Adrenal gland (tissue), 12 donors: ENCODE measurements around the gene PNP. TPM values are rescaled to one million over a fixed set of nuclear protein-coding genes. Genes with fewer than 3 reads are reported as not detected.

ENCODE experiments used
- DNase-seq, 7 donors: peaks; one replicate each; pipeline ENCODE4 v3.0.0-alpha.2; 2019 to 2020
- H3K27ac ChIP-seq, 5 donors: fragments of 200-600 bp; sonication (generic) in 4 of 5; 1 replicate in 3 of 5; 2 replicates in 2 of 5; pipeline versions ENCODE4 v1.5.1 to v1.8.0; 2016 to 2020; ENCODE audit warnings: mild to moderate bottlenecking in 1 of 5
- H3K27me3 ChIP-seq: fragments of 200-600 bp; 2 replicates; pipeline ENCODE4 v1.8.0; 2021
- H3K36me3 ChIP-seq, 2 donors: fragments of 200-600 bp; replicated peaks in 1 of 2; 1 replicate in 1 of 2; 2 replicates in 1 of 2; pipeline versions ENCODE4 v1.5.1 to v1.8.0; 2018 to 2022
- H3K4me1 ChIP-seq, 2 donors: fragments of 200-600 bp; replicated peaks in 1 of 2; 1 replicate in 1 of 2; 2 replicates in 1 of 2; pipeline versions ENCODE4 v1.5.1 to v1.8.0; 2018 to 2021
- H3K4me3 ChIP-seq, 4 donors: fragments of 200-600 bp; sonication (generic) in 3 of 4; one replicate each; pipeline ENCODE4 v1.5.1; 2016 to 2018
- H3K9me3 ChIP-seq, 3 donors: fragments of 200-600 bp; sonication (generic) in 1 of 3; replicated peaks in 1 of 3; 1 replicate in 2 of 3; 2 replicates in 1 of 3; pipeline versions ENCODE4 v1.5.1 to v1.8.0; 2016 to 2021
- CTCF ChIP-seq, 6 experiments: fragments of 450-650 bp in 4 of 6; fragments of 200-600 bp in 2 of 6; sonication (generic) in 1 of 6; IDR thresholded peaks; 1 replicate in 5 of 6; 2 replicates in 1 of 6; pipeline versions ENCODE4 v1.5.1 to v1.8.0; 2016 to 2021; ENCODE audit warnings: antibody characterized with exemption in 6 of 6, mild to moderate bottlenecking in 2 of 6, moderate library complexity in 1 of 6
- POLR2A ChIP-seq, 2 donors: fragments of 450-650 bp; IDR thresholded peaks; one replicate each; pipeline ENCODE4 v1.6.1; 2017; ENCODE audit warnings: antibody characterized with exemption in 2 of 2, mild to moderate bottlenecking in 2 of 2, moderate library complexity in 1 of 2
- WGBS, 4 donors: extraction: QIAGEN DNeasy Blood & Tissue Kit in 2 of 4; methylation state at CpG; one replicate each; pipeline versions ENCODE4 v1.1.5 to v1.1.7; 2013 to 2017; 5-methylcytosine and 5-hydroxymethylcytosine counted together
- intact Hi-C, 2 donors: fragments of 100-400 bp; cut with DNase I; formaldehyde crosslinking; loops; one replicate each; pipeline versions ENCODE4 v1.14.1 to v1.15.0; 2022 to 2023
- polyA plus RNA-seq, 3 donors: library from polyadenylated mRNA; stranded (reverse); fragments of 200-250 nt in 2 of 3; fragments of 350-450 nt in 1 of 3; fragmentation: Illumina TruSeq in 1 of 3; extraction: RNeasy Lipid Tissue Mini Kit (QIAGEN cat#74804) in 1 of 3; gene quantifications; one replicate each; pipeline ENCODE4 v1.2.3, GENCODE V29; 2013 to 2014
- total RNA-seq, 9 donors: library from RNA; depleted of rRNA in 4 of 9; stranded (reverse); fragments of >200 nt in 4 of 9; fragments of 120-200 nt in 1 of 9; fragmentation: NEBNext Ultra II Directional in 1 of 9; extraction: Animal tissue kit (Norgen Biotek cat#: 25700) in 1 of 9; gene quantifications; one replicate each; pipeline versions ENCODE4 v1.1.0 to v1.2.4, GENCODE V29; 2013 to 2023
- donor health status: healthy with polysubstance abuse.
- donor health status: Bipolar disorder and iron deficiency.
- donor health status: DM: yes; HTN: yes; CAD: no.
- donor health status: DM: no; HTN: no; CAD: no.
- donor health status: DM: no; HTN: no; CAD: no.
- donor health status: DM: yes; HTN: yes; CAD: no.

PNP gene
- total and polyA plus RNA-seq, 12 donors: 5.4 to 101 (median 17.9) TPM

GRCh38 chr14:20522332-20522731 is 53.1 kb downstream of the PNP start:
- 46 to 81% (median 54%) methylated on average over 1 of the region's 1 CpG for WGBS, 4 donors
- intact Hi-C loops: loop anchor here in 1 of 2 donors (10.0 kb wide), 1 partner anchor 82 kb away; no protein-coding TSS in a partner anchor
- H3K4me3 ChIP-seq: no peak overlapping the region
- no peak for TF ChIP-seq CTCF (IDR thresholded peaks at IDR 0.05)
- TF ChIP-seq POLR2A (IDR thresholded peaks at IDR 0.05): no peak
- no peaks in the 10 kb centered on the region for H3K4me1 ChIP-seq
- no peaks in the 10 kb centered on the region for H3K36me3 ChIP-seq
- H3K27me3 ChIP-seq: no peaks in the 10 kb centered on the region
- H3K9me3 ChIP-seq: no peaks in the 10 kb centered on the region
- DNase-seq: no peak
- no peak overlapping the region for H3K27ac ChIP-seq

GRCh38 chr14:20524027-20524426 is 54.8 kb downstream of the PNP start:
- 84 to 90% (median 87%) methylated on average over 2 of the region's 2 CpGs for WGBS, 4 donors
- Histone ChIP-seq H3K27me3 (no peaks in the 10 kb centered on the region), H3K4me3 (no peak overlapping the region), H3K36me3 (no peaks in the 10 kb centered on the region), H3K4me1 (no peaks in the 10 kb centered on the region), H3K9me3 (no peaks in the 10 kb centered on the region), H3K27ac (no peak overlapping the region)
- intact Hi-C loops: loop anchor here in 1 of 2 donors (10.0 kb wide), 1 partner anchor 81 kb away; no protein-coding TSS in a partner anchor
- no peak for DNase-seq
- no peak for TF ChIP-seq POLR2A (IDR thresholded peaks at IDR 0.05)
- no peak for TF ChIP-seq CTCF (IDR thresholded peaks at IDR 0.05)

Other genes with a start within 250 kb of the PNP start
- not detected for gene OR11H6, start 245.7 kb upstream of the PNP start, total RNA-seq
- gene OR11H6, start 245.7 kb upstream of the PNP start, polyA plus RNA-seq: not detected
- gene OR11H7, start 240.4 kb upstream of the PNP start, total RNA-seq: not detected
- not detected for gene OR11H7, start 240.4 kb upstream of the PNP start, polyA plus RNA-seq
- not detected for gene OR11H4, start 230.1 kb upstream of the PNP start, total RNA-seq
- gene OR11H4, start 230.1 kb upstream of the PNP start, polyA plus RNA-seq: not detected
- gene TTC5, start 163.5 kb upstream of the PNP start, total RNA-seq: 10 to 100 TPM in 7 of 9 donors, 1 to 10 TPM in 2; 7.9 to 28.6 (median 18.1) TPM
- gene TTC5, start 163.5 kb upstream of the PNP start, polyA plus RNA-seq: 10 to 100 TPM in 1 of 3 donors, 1 to 10 TPM in 2; 3.9 to 12.7 (median 9.2) TPM
- gene CCNB1IP1, start 136.1 kb upstream of the PNP start, total RNA-seq: 10 to 100 TPM; 16.8 to 42.7 (median 31.8) TPM
- 10 to 100 TPM; 21.2 to 62.5 (median 41.9) TPM for gene CCNB1IP1, start 136.1 kb upstream of the PNP start, polyA plus RNA-seq
- gene PARP2, start 125.8 kb upstream of the PNP start, total RNA-seq: 10 to 100 TPM in 7 of 9 donors, 1 to 10 TPM in 2; 8.5 to 40.3 (median 22.9) TPM
- 10 to 100 TPM; 30.5 to 55.2 (median 33.9) TPM for gene PARP2, start 125.8 kb upstream of the PNP start, polyA plus RNA-seq
- gene TEP1, start 55.9 kb upstream of the PNP start, total RNA-seq: 10 to 100 TPM in 8 of 9 donors, 1 to 10 TPM in 1; 8.7 to 59.8 (median 35.6) TPM
- gene TEP1, start 55.9 kb upstream of the PNP start, polyA plus RNA-seq: 10 to 100 TPM; 22.9 to 39.7 (median 24.9) TPM
- under 1 TPM in 8 of 9 donors, not detected in 1; 0.18 to 0.95 (median 0.37) TPM for gene KLHL33, start 33.2 kb upstream of the PNP start, total RNA-seq
- gene KLHL33, start 33.2 kb upstream of the PNP start, polyA plus RNA-seq: under 1 TPM; 0.13 to 0.64 (median 0.17) TPM
- gene OSGEP, start 14.6 kb upstream of the PNP start, total RNA-seq: 10 to 100 TPM; 25.0 to 57.2 (median 37.4) TPM
- 100 to 1,000 TPM in 2 of 3 donors, 10 to 100 TPM in 1; 31.8 to 102 (median 102) TPM for gene OSGEP, start 14.6 kb upstream of the PNP start, polyA plus RNA-seq
- gene APEX1, start 14.2 kb upstream of the PNP start, total RNA-seq: 100 to 1,000 TPM in 8 of 9 donors, 10 to 100 TPM in 1; 98.4 to 206 (median 165) TPM
- gene APEX1, start 14.2 kb upstream of the PNP start, polyA plus RNA-seq: 100 to 1,000 TPM in 2 of 3 donors, 10 to 100 TPM in 1; 94.1 to 304 (median 125) TPM
- 10 to 100 TPM; 10.6 to 60.1 (median 28.6) TPM for gene PIP4P1, start 8.0 kb upstream of the PNP start, total RNA-seq
- 10 to 100 TPM; 31.9 to 37.6 (median 36.3) TPM for gene PIP4P1, start 8.0 kb upstream of the PNP start, polyA plus RNA-seq
- gene RNASE10, start 36.1 kb downstream of the PNP start, total RNA-seq: under 1 TPM in 5 of 9 donors, not detected in 4; 0.21 to 0.75 (median 0.58) TPM
- gene RNASE10, start 36.1 kb downstream of the PNP start, polyA plus RNA-seq: under 1 TPM in 2 of 3 donors, not detected in 1; 0.30 to 0.32 TPM
- gene RNASE9, start 91.6 kb downstream of the PNP start, total RNA-seq: not detected
- not detected for gene RNASE9, start 91.6 kb downstream of the PNP start, polyA plus RNA-seq
- under 1 TPM in 1 of 9 donors, not detected in 8; 0.11 TPM for gene RNASE11, start 118.6 kb downstream of the PNP start, total RNA-seq
- gene RNASE11, start 118.6 kb downstream of the PNP start, polyA plus RNA-seq: under 1 TPM in 1 of 3 donors, not detected in 2; 0.57 TPM
- gene RNASE12, start 122.0 kb downstream of the PNP start, total RNA-seq: not detected
- not detected for gene RNASE12, start 122.0 kb downstream of the PNP start, polyA plus RNA-seq
- not detected for gene OR6S1, start 172.3 kb downstream of the PNP start, total RNA-seq
- not detected for gene OR6S1, start 172.3 kb downstream of the PNP start, polyA plus RNA-seq
- 10 to 100 TPM in 2 of 9 donors, 1 to 10 TPM in 7; 1.2 to 24.9 (median 7.7) TPM for gene RNASE4, start 215.2 kb downstream of the PNP start, total RNA-seq
- gene RNASE4, start 215.2 kb downstream of the PNP start, polyA plus RNA-seq: 10 to 100 TPM in 1 of 3 donors, 1 to 10 TPM in 2; 6.0 to 12.7 (median 9.8) TPM
- 10 to 100 TPM in 1 of 9 donors, 1 to 10 TPM in 7, under 1 TPM in 1; 0.78 to 12.0 (median 3.6) TPM for gene ANG, start 219.4 kb downstream of the PNP start, total RNA-seq
- gene ANG, start 219.4 kb downstream of the PNP start, polyA plus RNA-seq: 1 to 10 TPM; 1.8 to 10.0 (median 3.7) TPM